ENCODE measurements around the gene CEP128. TPM values are rescaled to one million over a fixed set of nuclear protein-coding genes. Genes with fewer than 3 reads are reported as not detected.

The CEP128 gene
- total RNA-seq, 1 donor from 2014 or later = 4.0 TPM

GRCh38 chr14:80554139-80554538 lies 387.4 kb downstream of the CEP128 start:
- no peak for DNase-seq (ENCODE audit: low read depth in 2 of 2)

GRCh38 chr14:80549141-80549540 lies 392.4 kb downstream of the CEP128 start:
- no peak for DNase-seq (ENCODE audit: low read depth in 2 of 2)

GRCh38 chr14:80545935-80546854 lies 395.3 kb downstream of the CEP128 start:
- peak; percentile 45 to 77 for DNase-seq (ENCODE audit: low read depth in 2 of 2)

- no peak for DNase-seq (ENCODE audit: low read depth in 2 of 2)
Observed at GRCh38 chr14:80544366-80544765, 397.2 kb downstream of the CEP128 start.

GRCh38 chr14:80543211-80543610 lies 398.3 kb downstream of the CEP128 start:
- no peak for DNase-seq (ENCODE audit: low read depth in 2 of 2)

GRCh38 chr14:80538633-80539375 lies 402.7 kb downstream of the CEP128 start:
- no peak for DNase-seq (ENCODE audit: low read depth in 2 of 2)

- no peak for DNase-seq (ENCODE audit: low read depth in 2 of 2)
Observed at GRCh38 chr14:80537626-80538025, 403.9 kb downstream of the CEP128 start.

- DNase-seq (ENCODE audit: low read depth in 2 of 2) = no peak
Observed at GRCh38 chr14:80536456-80536855, 405.1 kb downstream of the CEP128 start.

- no peak for DNase-seq (ENCODE audit: low read depth in 2 of 2)
Observed at GRCh38 chr14:80535171-80535570, 406.4 kb downstream of the CEP128 start.

- peak in 1 of 2 donors; percentile 19 for DNase-seq (ENCODE audit: low read depth in 2 of 2)
Observed at GRCh38 chr14:80523518-80524117, 417.9 kb downstream of the CEP128 start.

GRCh38 chr14:80522936-80523335 lies 418.6 kb downstream of the CEP128 start:
- DNase-seq (ENCODE audit: low read depth in 2 of 2) = peak in 1 of 2 donors; percentile 14

- DNase-seq (ENCODE audit: low read depth in 2 of 2) = no peak
Observed at GRCh38 chr14:80522411-80522810, 419.1 kb downstream of the CEP128 start.

GRCh38 chr14:80521456-80521855 lies 420.1 kb downstream of the CEP128 start:
- no peak for DNase-seq (ENCODE audit: low read depth in 2 of 2)

GRCh38 chr14:80519002-80519401 lies 422.5 kb downstream of the CEP128 start:
- no peak for DNase-seq (ENCODE audit: low read depth in 2 of 2)

GRCh38 chr14:80518173-80518572 lies 423.4 kb downstream of the CEP128 start:
- no peak for DNase-seq (ENCODE audit: low read depth in 2 of 2)

GRCh38 chr14:80507292-80507869 lies 434.2 kb downstream of the CEP128 start:
- no peak for DNase-seq (ENCODE audit: low read depth in 2 of 2)

- DNase-seq (ENCODE audit: low read depth in 2 of 2) = no peak
Observed at GRCh38 chr14:80504781-80505180, 436.8 kb downstream of the CEP128 start.

GRCh38 chr14:80498533-80498932 lies 443.0 kb downstream of the CEP128 start:
- no peak for DNase-seq (ENCODE audit: low read depth in 2 of 2)

- DNase-seq (ENCODE audit: low read depth in 2 of 2) = no peak
Observed at GRCh38 chr14:80496090-80496489, 445.4 kb downstream of the CEP128 start.

- DNase-seq (ENCODE audit: low read depth in 2 of 2) = no peak
Observed at GRCh38 chr14:80494769-80495168, 446.8 kb downstream of the CEP128 start.

- no peak for DNase-seq (ENCODE audit: low read depth in 2 of 2)
Observed at GRCh38 chr14:80493620-80494019, 447.9 kb downstream of the CEP128 start.

- no peak for DNase-seq (ENCODE audit: low read depth in 2 of 2)
Observed at GRCh38 chr14:80491650-80492049, 449.9 kb downstream of the CEP128 start.

All from dermis microvascular lymphatic vessel endothelial cell (primary cell).